ENCODE data around the gene CEP350. TPM values are rescaled to one million over a fixed set of nuclear protein-coding genes. Genes with fewer than 3 reads are reported as not detected.

The CEP350 gene
- total and polyA plus RNA-seq, 2 of the 13 experiments (the other 11 are each of a cell fraction or from before 2014, with no cell fraction given) = 7.6 to 35.9 TPM

DNA sequence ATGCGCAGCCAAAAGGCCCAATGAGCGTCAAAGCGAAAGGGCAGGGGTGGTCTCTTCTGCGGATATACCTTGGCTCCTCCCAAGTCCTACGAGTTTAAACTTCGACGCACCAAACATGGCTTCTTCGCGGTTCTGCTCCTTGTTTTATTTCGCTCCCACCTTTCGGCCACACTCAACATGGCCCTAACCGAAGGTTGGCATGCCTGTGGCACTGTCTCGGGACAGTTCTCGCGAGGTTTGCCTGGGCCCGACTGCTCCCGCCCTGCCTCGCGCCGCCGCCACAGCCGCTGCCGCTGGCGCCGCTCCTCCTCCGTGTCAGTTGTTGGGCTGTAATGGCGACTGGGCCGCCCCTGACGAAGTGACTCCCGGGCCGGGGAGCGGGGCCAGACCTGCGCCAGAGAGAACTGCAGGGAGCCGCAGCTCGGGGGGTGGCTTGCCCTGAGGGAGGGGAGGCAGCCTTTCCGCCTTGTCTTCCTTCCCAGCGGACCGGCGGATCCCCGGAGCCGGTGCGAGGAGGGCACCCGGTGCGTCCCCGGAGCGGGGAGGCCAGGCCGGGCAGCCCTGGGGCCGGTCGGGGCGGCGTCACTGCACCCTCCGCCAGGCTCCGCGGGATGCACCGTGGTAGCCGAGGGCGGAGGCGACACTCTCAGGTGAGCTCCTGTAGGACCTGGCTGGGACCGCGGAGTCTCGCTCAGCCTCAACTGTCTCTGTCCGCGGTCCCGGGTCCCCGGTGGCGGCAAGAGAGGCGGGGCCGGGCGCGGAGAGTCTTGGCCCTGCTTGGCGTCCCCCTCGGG is at the start of gene CEP350 (continued):
- no peak for TF ChIP-seq GABPA (IDR thresholded peaks at IDR 0.05; ENCODE audit: low read depth, low read length)
- TF ChIP-seq GABPA (CRISPR knock-in tag; IDR thresholded peaks at IDR 0.05; ENCODE audit: low read depth) = peak; percentile 72
- TF ChIP-seq FOXO1 (CRISPR knock-in tag; IDR thresholded peaks at IDR 0.05) = peak; percentile 49; the same call in 1 of the 2 replicates
- no peak for TF ChIP-seq SALL2 (CRISPR knock-in tag; IDR thresholded peaks at IDR 0.05)
- no peak for TF ChIP-seq ZNF282 (IDR thresholded peaks at IDR 0.05; ENCODE audit: partially characterized antibody)
- no peak for TF ChIP-seq SYNCRIP (IDR thresholded peaks at IDR 0.05; ENCODE audit: insufficient read depth, low read depth, low read length)
- TF ChIP-seq ZNF652 (CRISPR knock-in tag; IDR thresholded peaks at IDR 0.05; ENCODE audit: borderline replicate concordance, low read depth) = no peak
- TF ChIP-seq NCOA5 (CRISPR knock-in tag; IDR thresholded peaks at IDR 0.05) = no peak
- no peak for TF ChIP-seq MBNL3 (CRISPR knock-in tag; conservative IDR thresholded peaks at IDR 0.05)
- TF ChIP-seq, protein P1, sequence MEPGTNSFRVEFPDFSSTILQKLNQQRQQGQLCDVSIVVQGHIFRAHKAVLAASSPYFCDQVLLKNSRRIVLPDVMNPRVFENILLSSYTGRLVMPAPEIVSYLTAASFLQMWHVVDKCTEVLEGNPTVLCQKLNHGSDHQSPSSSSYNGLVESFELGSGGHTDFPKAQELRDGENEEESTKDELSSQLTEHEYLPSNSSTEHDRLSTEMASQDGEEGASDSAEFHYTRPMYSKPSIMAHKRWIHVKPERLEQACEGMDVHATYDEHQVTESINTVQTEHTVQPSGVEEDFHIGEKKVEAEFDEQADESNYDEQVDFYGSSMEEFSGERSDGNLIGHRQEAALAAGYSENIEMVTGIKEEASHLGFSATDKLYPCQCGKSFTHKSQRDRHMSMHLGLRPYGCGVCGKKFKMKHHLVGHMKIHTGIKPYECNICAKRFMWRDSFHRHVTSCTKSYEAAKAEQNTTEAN (CRISPR knock-in tag; conservative IDR thresholded peaks at IDR 0.05) = 0 out of 2 replicates have a peak, but pooled peaks have one; percentile 43
- TF ChIP-seq CEBPG (CRISPR knock-in tag; IDR thresholded peaks at IDR 0.05) = peak; percentile 45
- TF ChIP-seq MEIS2 (CRISPR knock-in tag; IDR thresholded peaks at IDR 0.05) = peak; percentile 10
- TF ChIP-seq ZNF121 (CRISPR knock-in tag; IDR thresholded peaks at IDR 0.05) = no peak
- TF ChIP-seq ZNF879 (CRISPR knock-in tag; IDR thresholded peaks at IDR 0.05) = peak; percentile 89
- TF ChIP-seq ZNF563 (CRISPR knock-in tag; IDR thresholded peaks at IDR 0.05) = peak; percentile 70
- TF ChIP-seq, protein P2, sequence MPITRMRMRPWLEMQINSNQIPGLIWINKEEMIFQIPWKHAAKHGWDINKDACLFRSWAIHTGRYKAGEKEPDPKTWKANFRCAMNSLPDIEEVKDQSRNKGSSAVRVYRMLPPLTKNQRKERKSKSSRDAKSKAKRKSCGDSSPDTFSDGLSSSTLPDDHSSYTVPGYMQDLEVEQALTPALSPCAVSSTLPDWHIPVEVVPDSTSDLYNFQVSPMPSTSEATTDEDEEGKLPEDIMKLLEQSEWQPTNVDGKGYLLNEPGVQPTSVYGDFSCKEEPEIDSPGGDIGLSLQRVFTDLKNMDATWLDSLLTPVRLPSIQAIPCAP (CRISPR knock-in tag; IDR thresholded peaks at IDR 0.05; ENCODE audit: low read depth) = no peak
- TF ChIP-seq SMYD3 (CRISPR knock-in tag; IDR thresholded peaks at IDR 0.05) = no peak; the same call in 1 of the 2 replicates
- TF ChIP-seq, protein P3, sequence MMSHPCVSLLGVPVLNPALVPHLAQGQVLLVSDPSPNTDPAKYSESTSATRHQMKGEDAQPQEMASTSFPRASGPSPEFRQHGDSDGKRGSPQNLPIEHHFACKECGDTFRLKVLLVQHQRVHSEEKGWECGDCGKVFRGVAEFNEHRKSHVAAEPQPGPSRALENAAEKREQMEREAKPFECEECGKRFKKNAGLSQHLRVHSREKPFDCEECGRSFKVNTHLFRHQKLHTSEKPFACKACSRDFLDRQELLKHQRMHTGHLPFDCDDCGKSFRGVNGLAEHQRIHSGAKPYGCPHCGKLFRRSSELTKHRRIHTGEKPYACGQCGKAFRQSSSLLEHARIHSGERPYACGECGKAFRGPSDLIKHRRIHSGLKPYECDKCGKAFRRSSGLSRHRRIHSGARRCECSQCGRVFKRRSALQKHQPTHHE (CRISPR knock-in tag; IDR thresholded peaks at IDR 0.05; ENCODE audit: borderline replicate concordance) = peak; percentile 66; the same call in 1 of the 2 replicates
- TF ChIP-seq, protein P4, sequence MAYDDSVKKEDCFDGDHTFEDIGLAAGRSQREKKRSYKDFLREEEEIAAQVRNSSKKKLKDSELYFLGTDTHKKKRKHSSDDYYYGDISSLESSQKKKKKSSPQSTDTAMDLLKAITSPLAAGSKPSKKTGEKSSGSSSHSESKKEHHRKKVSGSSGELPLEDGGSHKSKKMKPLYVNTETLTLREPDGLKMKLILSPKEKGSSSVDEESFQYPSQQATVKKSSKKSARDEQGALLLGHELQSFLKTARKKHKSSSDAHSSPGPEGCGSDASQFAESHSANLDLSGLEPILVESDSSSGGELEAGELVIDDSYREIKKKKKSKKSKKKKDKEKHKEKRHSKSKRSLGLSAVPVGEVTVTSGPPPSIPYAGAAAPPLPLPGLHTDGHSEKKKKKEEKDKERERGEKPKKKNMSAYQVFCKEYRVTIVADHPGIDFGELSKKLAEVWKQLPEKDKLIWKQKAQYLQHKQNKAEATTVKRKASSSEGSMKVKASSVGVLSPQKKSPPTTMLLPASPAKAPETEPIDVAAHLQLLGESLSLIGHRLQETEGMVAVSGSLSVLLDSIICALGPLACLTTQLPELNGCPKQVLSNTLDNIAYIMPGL (CRISPR knock-in tag; IDR thresholded peaks at IDR 0.05; ENCODE audit: borderline replicate concordance in 1 of 2, low read depth in 1 of 2) = peak; percentile 95 to 98
- no peak for TF ChIP-seq RFXAP (CRISPR knock-in tag; IDR thresholded peaks at IDR 0.05; ENCODE audit: borderline replicate concordance)
- TF ChIP-seq ZNF713 (CRISPR knock-in tag; IDR thresholded peaks at IDR 0.05) = peak; percentile 22; the same call in 1 of the 2 replicates
- TF ChIP-seq TBP (CRISPR knock-in tag; IDR thresholded peaks at IDR 0.05) = no peak
- no peak for TF ChIP-seq ZNF296 (CRISPR knock-in tag; conservative IDR thresholded peaks at IDR 0.05)
- TF ChIP-seq, protein P5, sequence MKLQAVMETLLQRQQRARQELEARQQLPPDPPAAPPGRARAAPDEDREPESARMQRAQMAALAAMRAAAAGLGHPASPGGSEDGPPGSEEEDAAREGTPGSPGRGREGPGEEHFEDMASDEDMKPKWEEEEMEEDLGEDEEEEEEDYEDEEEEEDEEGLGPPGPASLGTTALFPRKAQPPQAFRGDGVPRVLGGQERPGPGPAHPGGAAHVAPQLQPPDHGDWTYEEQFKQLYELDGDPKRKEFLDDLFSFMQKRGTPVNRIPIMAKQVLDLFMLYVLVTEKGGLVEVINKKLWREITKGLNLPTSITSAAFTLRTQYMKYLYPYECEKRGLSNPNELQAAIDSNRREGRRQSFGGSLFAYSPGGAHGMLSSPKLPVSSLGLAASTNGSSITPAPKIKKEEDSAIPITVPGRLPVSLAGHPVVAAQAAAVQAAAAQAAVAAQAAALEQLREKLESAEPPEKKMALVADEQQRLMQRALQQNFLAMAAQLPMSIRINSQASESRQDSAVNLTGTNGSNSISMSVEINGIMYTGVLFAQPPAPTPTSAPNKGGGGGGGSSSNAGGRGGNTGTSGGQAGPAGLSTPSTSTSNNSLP (IDR thresholded peaks at IDR 0.05; ENCODE audit: low read depth, low read length) = 0 out of 2 replicates have a peak, but pooled peaks have one; percentile 34
